ENCODE measurements around the gene CLEC4D. TPM values are rescaled to one million over a fixed set of nuclear protein-coding genes. Genes with fewer than 3 reads are reported as not detected.

CLEC4D gene
- total and polyA plus RNA-seq, 2 experiments from 2014 or later, result 0.24 to 0.90 TPM

DNA sequence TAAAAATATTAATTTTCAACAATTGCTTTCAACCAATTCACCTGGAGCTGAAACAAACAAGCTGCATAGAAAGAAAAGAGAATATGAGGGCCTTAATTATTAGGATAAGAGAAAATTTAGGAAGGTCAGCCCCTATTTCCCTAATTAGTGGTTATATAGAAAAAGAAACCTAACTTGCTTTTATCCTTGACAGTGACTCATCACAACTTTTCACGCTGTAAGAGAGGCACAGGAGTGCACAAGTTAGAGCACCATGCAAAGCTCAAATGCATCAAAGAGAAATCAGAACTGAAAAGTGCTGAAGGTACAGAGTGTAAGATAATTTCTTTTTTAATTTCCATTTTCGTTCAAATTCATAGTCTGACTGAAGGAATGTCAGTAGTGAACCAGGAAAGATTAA lies 4.7 kb downstream of the CLEC4D start:
- Histone ChIP-seq H3K36me3 (ENCODE audit: insufficient read depth) (no peaks in the 10 kb centered on the region), H3F3A (replicated peaks; ENCODE audit: low read depth) (no peaks in the 10 kb centered on the region), H2AFZ (no peak overlapping the region), H4K20me1 (replicated peaks; ENCODE audit: insufficient read depth) (no peaks in the 10 kb centered on the region), H3K4me2 (no peak overlapping the region), H3K79me2 (replicated peaks; ENCODE audit: insufficient read depth) (no peaks in the 10 kb centered on the region), H3K9me2 (ENCODE audit: insufficient read depth) (no peaks in the 10 kb centered on the region), H3K4me1 (ENCODE audit: insufficient read depth) (no peaks in the 10 kb centered on the region), H3K4me3 (no peak overlapping the region), H3K27ac (ENCODE audit: low read depth) (no peak overlapping the region), H3K27me3 (ENCODE audit: insufficient read depth) (no peaks in the 10 kb centered on the region)
- no peaks in the 10 kb centered on the region for H3K9me3 Mint-ChIP-seq
- ATAC-seq (no peak), DNase-seq (ENCODE audit: low spot score) (no peak)
- H3K36me3 Mint-ChIP-seq (ENCODE audit: low read depth), result no peaks in the 10 kb centered on the region
- H3K27ac Mint-ChIP-seq, result no peak overlapping the region
- no peaks in the 10 kb centered on the region for H3K4me1 Mint-ChIP-seq
- no peaks in the 10 kb centered on the region for H3K27me3 Mint-ChIP-seq (ENCODE audit: insufficient read depth, low read depth, poor library complexity)
- no peak overlapping the region for H3K4me3 Mint-ChIP-seq
- TF ChIP-seq, protein P1, sequence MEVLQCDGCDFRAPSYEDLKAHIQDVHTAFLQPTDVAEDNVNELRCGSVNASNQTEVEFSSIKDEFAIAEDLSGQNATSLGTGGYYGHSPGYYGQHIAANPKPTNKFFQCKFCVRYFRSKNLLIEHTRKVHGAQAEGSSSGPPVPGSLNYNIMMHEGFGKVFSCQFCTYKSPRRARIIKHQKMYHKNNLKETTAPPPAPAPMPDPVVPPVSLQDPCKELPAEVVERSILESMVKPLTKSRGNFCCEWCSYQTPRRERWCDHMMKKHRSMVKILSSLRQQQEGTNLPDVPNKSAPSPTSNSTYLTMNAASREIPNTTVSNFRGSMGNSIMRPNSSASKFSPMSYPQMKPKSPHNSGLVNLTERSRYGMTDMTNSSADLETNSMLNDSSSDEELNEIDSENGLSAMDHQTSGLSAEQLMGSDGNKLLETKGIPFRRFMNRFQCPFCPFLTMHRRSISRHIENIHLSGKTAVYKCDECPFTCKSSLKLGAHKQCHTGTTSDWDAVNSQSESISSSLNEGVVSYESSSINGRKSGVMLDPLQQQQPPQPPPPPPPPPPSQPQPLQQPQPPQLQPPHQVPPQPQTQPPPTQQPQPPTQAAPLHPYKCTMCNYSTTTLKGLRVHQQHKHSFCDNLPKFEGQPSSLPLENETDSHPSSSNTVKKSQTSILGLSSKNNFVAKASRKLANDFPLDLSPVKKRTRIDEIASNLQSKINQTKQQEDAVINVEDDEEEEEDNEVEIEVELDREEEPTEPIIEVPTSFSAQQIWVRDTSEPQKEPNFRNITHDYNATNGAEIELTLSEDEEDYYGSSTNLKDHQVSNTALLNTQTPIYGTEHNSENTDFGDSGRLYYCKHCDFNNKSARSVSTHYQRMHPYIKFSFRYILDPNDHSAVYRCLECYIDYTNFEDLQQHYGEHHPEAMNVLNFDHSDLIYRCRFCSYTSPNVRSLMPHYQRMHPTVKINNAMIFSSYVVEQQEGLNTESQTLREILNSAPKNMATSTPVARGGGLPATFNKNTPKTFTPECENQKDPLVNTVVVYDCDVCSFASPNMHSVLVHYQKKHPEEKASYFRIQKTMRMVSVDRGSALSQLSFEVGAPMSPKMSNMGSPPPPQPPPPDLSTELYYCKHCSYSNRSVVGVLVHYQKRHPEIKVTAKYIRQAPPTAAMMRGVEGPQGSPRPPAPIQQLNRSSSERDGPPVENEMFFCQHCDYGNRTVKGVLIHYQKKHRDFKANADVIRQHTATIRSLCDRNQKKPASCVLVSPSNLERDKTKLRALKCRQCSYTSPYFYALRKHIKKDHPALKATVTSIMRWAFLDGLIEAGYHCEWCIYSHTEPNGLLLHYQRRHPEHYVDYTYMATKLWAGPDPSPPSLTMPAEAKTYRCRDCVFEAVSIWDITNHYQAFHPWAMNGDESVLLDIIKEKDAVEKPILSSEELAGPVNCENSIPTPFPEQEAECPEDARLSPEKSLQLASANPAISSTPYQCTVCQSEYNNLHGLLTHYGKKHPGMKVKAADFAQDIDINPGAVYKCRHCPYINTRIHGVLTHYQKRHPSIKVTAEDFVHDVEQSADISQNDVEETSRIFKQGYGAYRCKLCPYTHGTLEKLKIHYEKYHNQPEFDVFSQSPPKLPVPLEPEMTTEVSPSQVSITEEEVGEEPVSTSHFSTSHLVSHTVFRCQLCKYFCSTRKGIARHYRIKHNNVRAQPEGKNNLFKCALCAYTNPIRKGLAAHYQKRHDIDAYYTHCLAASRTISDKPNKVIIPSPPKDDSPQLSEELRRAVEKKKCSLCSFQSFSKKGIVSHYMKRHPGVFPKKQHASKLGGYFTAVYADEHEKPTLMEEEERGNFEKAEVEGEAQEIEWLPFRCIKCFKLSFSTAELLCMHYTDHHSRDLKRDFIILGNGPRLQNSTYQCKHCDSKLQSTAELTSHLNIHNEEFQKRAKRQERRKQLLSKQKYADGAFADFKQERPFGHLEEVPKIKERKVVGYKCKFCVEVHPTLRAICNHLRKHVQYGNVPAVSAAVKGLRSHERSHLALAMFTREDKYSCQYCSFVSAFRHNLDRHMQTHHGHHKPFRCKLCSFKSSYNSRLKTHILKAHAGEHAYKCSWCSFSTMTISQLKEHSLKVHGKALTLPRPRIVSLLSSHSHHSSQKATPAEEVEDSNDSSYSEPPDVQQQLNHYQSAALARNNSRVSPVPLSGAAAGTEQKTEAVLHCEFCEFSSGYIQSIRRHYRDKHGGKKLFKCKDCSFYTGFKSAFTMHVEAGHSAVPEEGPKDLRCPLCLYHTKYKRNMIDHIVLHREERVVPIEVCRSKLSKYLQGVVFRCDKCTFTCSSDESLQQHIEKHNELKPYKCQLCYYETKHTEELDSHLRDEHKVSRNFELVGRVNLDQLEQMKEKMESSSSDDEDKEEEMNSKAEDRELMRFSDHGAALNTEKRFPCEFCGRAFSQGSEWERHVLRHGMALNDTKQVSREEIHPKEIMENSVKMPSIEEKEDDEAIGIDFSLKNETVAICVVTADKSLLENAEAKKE (CRISPR knock-in tag; IDR thresholded peaks at IDR 0.05), result no peak
- TF ChIP-seq, protein P2, sequence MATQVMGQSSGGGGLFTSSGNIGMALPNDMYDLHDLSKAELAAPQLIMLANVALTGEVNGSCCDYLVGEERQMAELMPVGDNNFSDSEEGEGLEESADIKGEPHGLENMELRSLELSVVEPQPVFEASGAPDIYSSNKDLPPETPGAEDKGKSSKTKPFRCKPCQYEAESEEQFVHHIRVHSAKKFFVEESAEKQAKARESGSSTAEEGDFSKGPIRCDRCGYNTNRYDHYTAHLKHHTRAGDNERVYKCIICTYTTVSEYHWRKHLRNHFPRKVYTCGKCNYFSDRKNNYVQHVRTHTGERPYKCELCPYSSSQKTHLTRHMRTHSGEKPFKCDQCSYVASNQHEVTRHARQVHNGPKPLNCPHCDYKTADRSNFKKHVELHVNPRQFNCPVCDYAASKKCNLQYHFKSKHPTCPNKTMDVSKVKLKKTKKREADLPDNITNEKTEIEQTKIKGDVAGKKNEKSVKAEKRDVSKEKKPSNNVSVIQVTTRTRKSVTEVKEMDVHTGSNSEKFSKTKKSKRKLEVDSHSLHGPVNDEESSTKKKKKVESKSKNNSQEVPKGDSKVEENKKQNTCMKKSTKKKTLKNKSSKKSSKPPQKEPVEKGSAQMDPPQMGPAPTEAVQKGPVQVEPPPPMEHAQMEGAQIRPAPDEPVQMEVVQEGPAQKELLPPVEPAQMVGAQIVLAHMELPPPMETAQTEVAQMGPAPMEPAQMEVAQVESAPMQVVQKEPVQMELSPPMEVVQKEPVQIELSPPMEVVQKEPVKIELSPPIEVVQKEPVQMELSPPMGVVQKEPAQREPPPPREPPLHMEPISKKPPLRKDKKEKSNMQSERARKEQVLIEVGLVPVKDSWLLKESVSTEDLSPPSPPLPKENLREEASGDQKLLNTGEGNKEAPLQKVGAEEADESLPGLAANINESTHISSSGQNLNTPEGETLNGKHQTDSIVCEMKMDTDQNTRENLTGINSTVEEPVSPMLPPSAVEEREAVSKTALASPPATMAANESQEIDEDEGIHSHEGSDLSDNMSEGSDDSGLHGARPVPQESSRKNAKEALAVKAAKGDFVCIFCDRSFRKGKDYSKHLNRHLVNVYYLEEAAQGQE (IDR thresholded peaks at IDR 0.05; ENCODE audit: unreplicated experiment), result no peak
- TF ChIP-seq EZH2 (IDR thresholded peaks at IDR 0.05; ENCODE audit: low read depth, unreplicated experiment) (no peak), EZH2phosphoT487 (IDR thresholded peaks at IDR 0.05; ENCODE audit: unreplicated experiment) (no peak)

Data from GM23338 (cell line).